Globus pallidus (tissue), 1 donor: ENCODE measurements around the gene MTREX.

ENCODE experiments used
- DNase-seq: peaks from one replicate; pipeline ENCODE4 v3.0.0-alpha.2; 2015; ENCODE audit warnings: low spot score

MTREX gene

GRCh38 chr5:55384072-55384471 is 76.3 kb downstream of the MTREX start:
- DNase-seq = no peak

GRCh38 chr5:55385227-55385626 is 77.4 kb downstream of the MTREX start:
- no peak for DNase-seq

- DNase-seq = no peak
These were observed 78.1 kb downstream of the MTREX start for GRCh38 chr5:55385846-55386245.

- DNase-seq = no peak
These were observed 78.6 kb downstream of the MTREX start for GRCh38 chr5:55386356-55386755.

GRCh38 chr5:55387865-55388264 is 80.1 kb downstream of the MTREX start:
- DNase-seq = no peak

GRCh38 chr5:55391707-55392106 is 83.9 kb downstream of the MTREX start:
- DNase-seq = no peak

- DNase-seq = no peak
These were observed 84.9 kb downstream of the MTREX start for GRCh38 chr5:55392669-55393068.

GRCh38 chr5:55393501-55394175 is 85.8 kb downstream of the MTREX start:
- no peak for DNase-seq

- no peak for DNase-seq
These were observed 94.4 kb downstream of the MTREX start for GRCh38 chr5:55402199-55402598.

- no peak for DNase-seq
These were observed 98.5 kb downstream of the MTREX start for GRCh38 chr5:55406292-55406691.

- DNase-seq = peak; percentile 76
These were observed 99.4 kb downstream of the MTREX start for GRCh38 chr5:55407059-55407684.

GRCh38 chr5:55407984-55408383 is 100.2 kb downstream of the MTREX start:
- DNase-seq = no peak

GRCh38 chr5:55409775-55410174 is 102.0 kb downstream of the MTREX start:
- no peak for DNase-seq

GRCh38 chr5:55410845-55411244 is 103.1 kb downstream of the MTREX start:
- DNase-seq = peak; percentile 19

GRCh38 chr5:55411876-55412275 is 104.1 kb downstream of the MTREX start:
- no peak for DNase-seq

GRCh38 chr5:55413644-55414043 is 105.9 kb downstream of the MTREX start:
- DNase-seq = no peak

GRCh38 chr5:55415071-55415470 is 107.3 kb downstream of the MTREX start:
- no peak for DNase-seq

- DNase-seq = no peak
These were observed 108.5 kb downstream of the MTREX start for GRCh38 chr5:55416306-55416705.

GRCh38 chr5:55418994-55419968 is 111.5 kb downstream of the MTREX start:
- no peak for DNase-seq

GRCh38 chr5:55421074-55421529 is 113.3 kb downstream of the MTREX start:
- no peak for DNase-seq

- no peak for DNase-seq
These were observed 118.7 kb downstream of the MTREX start for GRCh38 chr5:55426455-55426854.

GRCh38 chr5:55427157-55427556 is 119.4 kb downstream of the MTREX start:
- no peak for DNase-seq

- no peak for DNase-seq
These were observed 121.4 kb downstream of the MTREX start for GRCh38 chr5:55429221-55429612.
